Mammary epithelial cell (primary cell): ENCODE data around the gene NUDT13.

ENCODE experiments used
- CTCF ChIP-seq, 2 donors: IDR thresholded peaks in 1 of 2; conservative IDR thresholded peaks in 1 of 2; 2 replicates each; pipeline ENCODE4 v1.5.1; 2011 to 2012; ENCODE audit warnings: inconsistent platforms in 2 of 2, low read length in 2 of 2, mild to moderate bottlenecking in 2 of 2, control low read depth in 1 of 2, low read depth in 1 of 2; ENCODE audit not compliant: insufficient read depth in 1 of 2; ENCODE audit errors: extremely low read depth in 1 of 2
- EZH2 ChIP-seq: IDR thresholded peaks from 2 replicates; pipeline ENCODE4 v1.6.1; 2012; ENCODE audit warnings: low read length, inconsistent platforms, borderline replicate concordance

GRCh38 chr10:73117976-73118743, 7.9 kb downstream of the NUDT13 start:
- TF ChIP-seq CTCF (conservative IDR thresholded peaks at IDR 0.05 in 1 of 2, IDR thresholded peaks at IDR 0.05 in 1 of 2; ENCODE audit: extremely low read depth in 1 of 2, insufficient read depth in 1 of 2, low read depth in 1 of 2, low read length in 2 of 2) (no peak), EZH2 (no peak)
